ENCODE measurements around the gene ABCA13.

ABCA13 gene

DNA sequence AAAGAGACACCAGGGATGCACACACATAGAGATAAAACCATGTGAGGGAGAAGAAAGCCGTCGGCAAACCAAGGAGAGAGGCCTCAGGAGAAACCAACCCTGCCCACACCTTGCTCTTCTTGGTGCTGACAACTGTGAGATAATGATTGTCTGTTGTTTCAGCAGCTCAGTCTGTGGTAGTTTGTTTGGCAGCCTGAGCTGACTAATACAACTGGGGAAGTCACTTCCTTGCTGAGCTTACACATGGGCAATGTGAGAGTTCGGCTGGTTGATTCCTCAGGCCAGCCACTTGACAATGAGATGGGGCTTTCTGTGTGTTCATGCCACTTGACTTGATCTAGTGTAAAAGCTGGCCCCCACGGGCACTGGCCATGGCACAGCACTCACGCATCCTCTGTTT lies 271.8 kb downstream of the ABCA13 start:
- Mint-ChIP-seq H3K9me3 (peaks cover 30% of the 10 kb centered on the region), H3K36me3 (ENCODE audit: insufficient read depth) (no peaks in the 10 kb centered on the region), H3K4me3 (no peak overlapping the region), H3K27me3 (no peaks in the 10 kb centered on the region), H3K4me1 (peaks cover 9% of the 10 kb centered on the region), H3K27ac (ENCODE audit: low read depth) (no peak overlapping the region)
- no peak for ATAC-seq (replicated peaks; ENCODE audit: extremely low read depth, poor library complexity, severe bottlenecking)
- no peak for DNase-seq (ENCODE audit: low spot score in 2 of 2)

DNA sequence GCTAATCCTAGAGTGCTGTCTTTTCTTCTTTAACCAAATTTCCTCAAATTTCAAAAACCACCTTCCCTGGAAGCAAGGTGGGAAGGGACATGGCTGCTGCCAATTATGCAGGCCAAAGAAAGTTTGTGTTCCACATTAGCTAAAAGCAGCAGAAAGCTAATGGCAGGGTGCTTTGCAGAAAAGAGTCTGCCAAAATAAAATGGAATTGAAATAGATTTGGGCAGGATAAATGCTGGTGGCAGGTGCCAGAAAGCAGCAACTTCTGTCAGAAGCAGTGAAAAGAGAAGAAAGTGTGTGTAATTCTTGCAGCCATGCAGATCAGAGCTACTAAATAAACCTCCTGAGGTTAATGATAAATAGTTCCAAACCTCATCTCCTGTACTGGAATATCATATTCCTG lies 275.5 kb downstream of the ABCA13 start:
- no peaks in the 10 kb centered on the region for H3K36me3 Mint-ChIP-seq (ENCODE audit: insufficient read depth)
- no peak overlapping the region for H3K4me3 Mint-ChIP-seq
- ATAC-seq (replicated peaks; ENCODE audit: extremely low read depth, poor library complexity, severe bottlenecking) (no peak), DNase-seq (ENCODE audit: low spot score in 2 of 2) (no peak)
- peaks cover 9% of the 10 kb centered on the region for H3K4me1 Mint-ChIP-seq
- no peaks in the 10 kb centered on the region for H3K27me3 Mint-ChIP-seq
- H3K27ac Mint-ChIP-seq (ENCODE audit: low read depth): no peak overlapping the region
- peaks cover 30% of the 10 kb centered on the region for H3K9me3 Mint-ChIP-seq

DNA sequence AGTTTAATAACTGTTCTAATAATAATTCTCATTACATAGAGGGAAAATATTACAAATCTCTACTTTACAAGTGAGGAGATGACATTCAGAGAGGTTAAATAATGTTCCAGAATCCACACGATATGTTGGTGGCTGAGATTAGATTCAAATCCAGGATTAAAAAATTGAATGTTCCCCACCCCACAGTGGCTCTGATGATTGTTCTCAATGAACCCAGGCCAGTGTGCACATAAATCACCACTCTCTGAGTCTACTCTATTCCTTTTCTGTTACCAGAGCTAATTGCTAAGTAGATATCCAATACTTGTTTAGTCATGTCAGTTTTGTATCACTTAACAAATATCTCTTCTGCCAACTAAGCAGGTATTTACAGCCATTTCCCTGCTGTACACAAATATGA lies 281.0 kb downstream of the ABCA13 start:
- Mint-ChIP-seq H3K4me3 (no peak overlapping the region), H3K27me3 (no peaks in the 10 kb centered on the region), H3K4me1 (no peaks in the 10 kb centered on the region), H3K36me3 (ENCODE audit: insufficient read depth) (no peaks in the 10 kb centered on the region), H3K9me3 (peaks cover 11% of the 10 kb centered on the region), H3K27ac (ENCODE audit: low read depth) (no peak overlapping the region)
- DNase-seq (ENCODE audit: low spot score in 2 of 2): no peak
- ATAC-seq (replicated peaks; ENCODE audit: extremely low read depth, poor library complexity, severe bottlenecking): no peak

DNA sequence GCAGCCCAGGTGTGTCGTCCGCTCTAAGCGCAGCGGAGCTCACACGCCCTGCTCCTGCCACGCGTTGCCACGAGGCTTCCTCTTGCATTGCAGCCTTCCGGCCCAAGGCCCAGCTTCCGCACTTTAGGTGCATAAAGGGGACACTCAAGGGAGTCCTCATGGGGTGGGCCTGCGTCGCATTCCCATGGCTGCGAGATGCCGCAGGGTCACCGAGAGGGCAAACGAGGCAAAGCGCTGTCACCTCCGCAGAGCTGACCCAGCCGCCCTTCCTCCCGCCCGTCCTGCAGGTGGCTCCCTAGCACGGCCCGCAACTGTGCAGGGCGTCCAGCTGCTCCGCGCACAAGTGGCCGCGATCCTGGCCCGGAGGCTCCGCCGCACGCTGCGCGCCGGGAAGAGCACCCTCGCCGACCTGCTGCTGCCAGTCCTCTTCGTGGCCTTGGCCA lies 283.5 kb downstream of the ABCA13 start:
- Mint-ChIP-seq H3K4me3 (no peak overlapping the region), H3K27me3 (no peaks in the 10 kb centered on the region), H3K36me3 (ENCODE audit: insufficient read depth) (no peaks in the 10 kb centered on the region), H3K27ac (ENCODE audit: low read depth) (no peak overlapping the region), H3K4me1 (no peaks in the 10 kb centered on the region), H3K9me3 (peaks cover 4% of the 10 kb centered on the region)
- ATAC-seq (replicated peaks; ENCODE audit: extremely low read depth, poor library complexity, severe bottlenecking) (no peak), DNase-seq (ENCODE audit: low spot score in 2 of 2) (no peak)

DNA sequence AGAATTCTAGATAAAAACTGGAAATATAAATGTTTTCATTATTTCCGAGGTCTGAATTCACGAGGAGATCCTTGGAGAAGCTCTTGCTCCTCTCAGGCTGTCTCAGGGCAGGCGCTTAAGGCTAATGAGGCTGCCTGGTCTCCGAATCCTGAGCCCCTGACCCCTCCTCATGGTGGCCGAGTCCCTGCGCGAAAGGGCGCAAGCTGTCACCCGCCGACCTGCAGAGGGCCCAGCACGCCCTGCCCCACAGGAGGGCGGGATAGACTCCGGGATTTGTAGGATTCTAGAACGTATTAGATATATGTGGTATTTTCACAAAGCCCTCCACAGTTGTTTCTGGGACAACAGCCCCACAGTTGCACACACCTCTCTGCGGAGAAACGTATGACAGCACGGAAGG lies 284.1 kb downstream of the ABCA13 start:
- ATAC-seq (replicated peaks; ENCODE audit: extremely low read depth, poor library complexity, severe bottlenecking) (no peak), DNase-seq (ENCODE audit: low spot score in 2 of 2) (no peak)
- Mint-ChIP-seq H3K27ac (ENCODE audit: low read depth) (no peak overlapping the region), H3K4me3 (no peak overlapping the region), H3K4me1 (no peaks in the 10 kb centered on the region), H3K27me3 (no peaks in the 10 kb centered on the region), H3K36me3 (ENCODE audit: insufficient read depth) (no peaks in the 10 kb centered on the region), H3K9me3 (peaks cover 4% of the 10 kb centered on the region)

DNA sequence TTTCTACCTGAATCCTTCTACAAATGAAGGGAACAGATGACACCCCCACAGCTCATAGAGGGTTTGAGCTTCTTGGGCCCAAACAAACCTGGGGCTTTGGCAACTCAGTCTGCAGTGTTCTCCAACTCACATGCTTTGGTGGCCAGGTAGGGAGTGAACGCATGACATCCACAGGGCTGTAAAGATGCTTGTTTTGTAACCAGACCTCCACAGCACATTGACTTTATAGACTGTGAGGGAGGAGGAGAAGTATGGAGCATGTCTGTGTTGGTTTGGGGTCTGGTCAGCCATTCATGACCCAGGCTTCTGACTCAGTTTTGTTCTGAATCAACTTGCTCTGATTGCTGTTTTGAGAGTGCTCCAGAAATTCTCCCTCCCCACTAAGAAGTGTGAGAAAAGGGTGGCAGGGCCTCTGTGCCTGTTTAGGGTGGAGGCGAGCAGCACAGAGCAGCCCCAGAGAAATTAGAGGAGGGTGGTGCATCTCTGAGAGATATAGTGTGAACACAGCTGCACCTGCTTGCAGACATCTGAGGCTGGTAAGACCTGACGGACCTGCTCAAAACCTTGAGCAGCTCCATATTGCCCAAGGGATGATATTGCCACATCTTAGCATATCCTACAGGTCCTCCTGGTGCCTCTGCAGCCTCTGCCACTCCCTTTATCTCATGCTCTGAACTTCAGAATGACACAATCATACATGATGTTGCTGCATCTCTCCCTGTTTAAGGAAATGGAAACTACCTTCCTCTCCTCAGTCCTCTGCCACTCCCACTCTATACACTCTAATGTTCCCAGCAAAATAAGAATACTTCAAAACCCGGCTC lies 287.7 kb downstream of the ABCA13 start:
- Mint-ChIP-seq H3K4me1 (no peaks in the 10 kb centered on the region), H3K36me3 (ENCODE audit: insufficient read depth) (no peaks in the 10 kb centered on the region), H3K27ac (ENCODE audit: low read depth) (no peak overlapping the region), H3K27me3 (no peaks in the 10 kb centered on the region), H3K4me3 (no peak overlapping the region), H3K9me3 (peaks cover under 1% of the 10 kb centered on the region)
- no peak for DNase-seq (ENCODE audit: low spot score in 2 of 2)
- no peak for ATAC-seq (replicated peaks; ENCODE audit: extremely low read depth, poor library complexity, severe bottlenecking)

DNA sequence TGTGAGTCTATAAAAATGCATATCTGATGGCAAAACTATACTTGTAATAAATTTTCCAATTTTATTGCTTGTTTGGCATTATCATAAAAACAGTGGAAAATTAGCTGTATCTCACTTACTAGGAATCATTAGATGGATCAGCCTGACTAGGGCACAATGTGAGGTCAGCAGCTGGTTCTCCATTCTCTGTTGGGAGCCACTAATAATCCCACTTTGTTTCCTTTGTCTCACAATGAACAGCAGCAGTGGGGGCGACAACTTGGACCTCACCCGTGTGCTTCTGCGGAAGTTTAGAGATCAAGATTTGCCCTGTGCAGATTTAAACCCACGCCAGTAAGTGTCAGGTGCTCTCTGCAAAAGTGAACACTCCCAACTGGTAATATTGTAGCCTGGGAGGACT lies 295.5 kb downstream of the ABCA13 start:
- no peak overlapping the region for H3K4me3 Mint-ChIP-seq
- ATAC-seq (replicated peaks; ENCODE audit: extremely low read depth, poor library complexity, severe bottlenecking): no peak
- no peaks in the 10 kb centered on the region for H3K27me3 Mint-ChIP-seq
- no peaks in the 10 kb centered on the region for H3K4me1 Mint-ChIP-seq
- H3K36me3 Mint-ChIP-seq (ENCODE audit: insufficient read depth): no peaks in the 10 kb centered on the region
- no peak for DNase-seq (ENCODE audit: low spot score in 2 of 2)
- no peaks in the 10 kb centered on the region for H3K9me3 Mint-ChIP-seq
- no peak overlapping the region for H3K27ac Mint-ChIP-seq (ENCODE audit: low read depth)

DNA sequence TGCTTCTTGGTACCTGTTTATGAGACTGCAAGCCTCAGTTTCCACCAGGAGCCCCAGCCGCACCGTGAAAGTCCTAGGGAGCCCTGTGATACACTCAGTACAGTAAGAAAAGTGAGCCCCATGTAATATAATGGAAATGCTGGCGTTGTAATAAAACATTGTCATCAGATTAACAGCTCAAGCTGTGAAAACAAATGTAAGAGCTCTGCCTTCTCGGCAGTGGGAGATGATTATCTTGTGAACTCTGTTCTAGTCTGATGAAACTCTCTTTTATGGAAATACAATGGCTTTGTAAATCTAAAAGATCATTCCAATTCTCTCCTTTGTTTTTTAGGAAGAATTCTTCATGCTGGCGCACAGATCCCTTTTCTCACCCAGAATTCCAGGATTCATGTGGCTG lies 299.9 kb downstream of the ABCA13 start:
- no peaks in the 10 kb centered on the region for H3K27me3 Mint-ChIP-seq
- H3K27ac Mint-ChIP-seq (ENCODE audit: low read depth): no peak overlapping the region
- no peaks in the 10 kb centered on the region for H3K36me3 Mint-ChIP-seq (ENCODE audit: insufficient read depth)
- H3K4me1 Mint-ChIP-seq: no peaks in the 10 kb centered on the region
- ATAC-seq (replicated peaks; ENCODE audit: extremely low read depth, poor library complexity, severe bottlenecking) (no peak), DNase-seq (ENCODE audit: low spot score in 2 of 2) (no peak)
- no peak overlapping the region for H3K4me3 Mint-ChIP-seq
- peaks cover 3% of the 10 kb centered on the region for H3K9me3 Mint-ChIP-seq

DNA sequence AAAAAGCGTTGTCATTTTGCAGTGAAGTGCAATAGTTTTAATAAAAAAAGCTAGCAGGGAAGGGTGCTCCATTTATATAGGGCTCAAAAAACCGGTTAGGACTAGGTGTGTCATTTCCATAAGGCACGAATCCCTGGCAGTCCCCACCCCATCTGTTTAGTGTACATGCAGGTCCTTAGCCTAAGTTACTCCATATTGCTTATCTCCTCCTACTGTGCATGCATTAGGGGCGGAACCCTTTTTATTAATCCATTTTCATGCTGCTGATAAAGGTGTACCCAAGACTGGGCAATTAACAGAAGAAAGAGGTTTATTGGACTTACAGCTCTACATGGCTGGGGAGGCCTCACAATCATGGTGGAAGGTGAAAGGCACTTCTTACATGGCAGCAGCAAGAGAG lies 301.4 kb downstream of the ABCA13 start:
- Mint-ChIP-seq H3K27ac (ENCODE audit: low read depth) (no peak overlapping the region), H3K27me3 (no peaks in the 10 kb centered on the region), H3K36me3 (ENCODE audit: insufficient read depth) (no peaks in the 10 kb centered on the region), H3K9me3 (peaks cover 10% of the 10 kb centered on the region), H3K4me3 (no peak overlapping the region), H3K4me1 (no peaks in the 10 kb centered on the region)
- no peak for DNase-seq (ENCODE audit: low spot score in 2 of 2)
- no peak for ATAC-seq (replicated peaks; ENCODE audit: extremely low read depth, poor library complexity, severe bottlenecking)

DNA sequence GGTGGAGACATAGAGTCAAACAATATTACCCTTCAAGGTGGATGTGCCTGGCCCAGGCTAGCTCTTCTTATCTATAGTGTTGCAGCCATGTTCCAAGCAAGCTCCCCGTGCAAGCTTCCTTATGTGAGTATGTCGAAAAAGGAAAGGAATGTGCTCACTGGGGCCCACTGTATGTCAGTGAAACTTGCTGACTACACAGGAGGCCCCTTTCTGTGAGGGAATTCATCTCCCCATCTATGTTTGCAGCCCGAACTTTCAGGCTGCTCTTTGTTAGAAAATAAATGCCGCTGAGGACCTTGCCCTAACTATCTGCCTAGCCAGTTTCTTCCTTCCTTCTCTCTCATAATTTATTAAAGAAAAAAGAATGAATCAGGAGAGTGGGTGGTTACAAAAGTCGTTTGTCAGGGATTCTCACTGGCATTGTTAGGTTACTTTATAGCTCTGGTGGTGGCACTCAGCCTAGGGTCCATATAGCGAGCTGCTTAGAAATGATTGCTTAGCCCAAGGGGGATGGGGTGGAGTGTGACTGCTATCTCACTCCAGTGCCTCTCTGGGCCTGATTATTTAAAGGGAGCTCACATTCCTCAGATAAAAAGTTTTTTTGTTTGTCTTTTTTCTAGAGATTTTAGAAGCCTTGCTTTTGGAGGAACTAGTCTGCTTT lies 302.1 kb downstream of the ABCA13 start:
- no peaks in the 10 kb centered on the region for H3K36me3 Mint-ChIP-seq (ENCODE audit: insufficient read depth)
- DNase-seq (ENCODE audit: low spot score in 2 of 2) (no peak), ATAC-seq (replicated peaks; ENCODE audit: extremely low read depth, poor library complexity, severe bottlenecking) (no peak)
- no peak overlapping the region for H3K27ac Mint-ChIP-seq (ENCODE audit: low read depth)
- H3K27me3 Mint-ChIP-seq: no peaks in the 10 kb centered on the region
- H3K4me3 Mint-ChIP-seq: no peak overlapping the region
- peaks cover 10% of the 10 kb centered on the region for H3K9me3 Mint-ChIP-seq
- H3K4me1 Mint-ChIP-seq: no peaks in the 10 kb centered on the region

DNA sequence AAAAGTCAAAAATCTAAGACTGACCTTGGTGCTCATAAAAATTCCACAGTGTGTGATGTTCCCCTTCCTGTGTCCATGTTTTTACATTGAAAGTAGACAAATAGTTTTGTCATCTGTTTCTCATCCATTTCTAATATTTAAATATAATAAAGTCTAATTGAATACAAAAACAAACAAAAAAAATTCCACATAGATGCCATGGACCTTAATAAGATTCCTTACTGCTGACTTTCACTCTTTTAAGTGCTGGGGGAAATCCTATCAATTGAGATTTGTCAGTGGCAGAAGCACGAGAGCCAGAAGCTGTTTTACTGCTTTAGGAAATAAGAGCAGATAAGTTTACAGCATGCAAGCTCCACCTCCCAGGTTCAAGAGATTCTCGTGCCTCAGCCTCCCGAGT lies 310.0 kb downstream of the ABCA13 start:
- DNase-seq (ENCODE audit: low spot score in 2 of 2) (no peak), ATAC-seq (replicated peaks; ENCODE audit: extremely low read depth, poor library complexity, severe bottlenecking) (no peak)
- H3K4me3 Mint-ChIP-seq: no peak overlapping the region

DNA sequence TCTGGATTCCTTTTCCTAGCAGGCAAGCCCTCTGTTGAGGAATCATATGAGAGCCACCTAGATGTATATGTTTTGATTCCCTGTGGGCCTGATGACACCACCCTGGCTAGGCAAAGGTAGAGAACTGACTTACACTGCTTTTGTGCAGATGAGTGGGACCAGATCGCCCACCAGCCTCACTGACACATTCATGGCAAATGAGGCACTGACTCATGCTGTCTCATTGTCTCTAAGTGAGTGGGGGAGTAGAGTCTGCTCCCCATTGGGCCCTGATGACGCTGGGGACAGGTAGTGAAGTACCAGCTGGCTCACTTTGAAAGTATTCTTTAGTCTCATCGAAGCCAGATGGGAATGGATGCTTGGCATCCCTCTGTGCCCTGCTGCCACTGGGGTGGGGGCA lies 326.3 kb downstream of the ABCA13 start:
- H3K36me3 Mint-ChIP-seq (ENCODE audit: insufficient read depth): no peaks in the 10 kb centered on the region
- DNase-seq (ENCODE audit: low spot score in 2 of 2) (no peak), ATAC-seq (replicated peaks; ENCODE audit: extremely low read depth, poor library complexity, severe bottlenecking) (no peak)
- no peaks in the 10 kb centered on the region for H3K4me1 Mint-ChIP-seq
- no peak overlapping the region for H3K4me3 Mint-ChIP-seq
- H3K27me3 Mint-ChIP-seq: no peaks in the 10 kb centered on the region
- H3K9me3 Mint-ChIP-seq: peaks cover 4% of the 10 kb centered on the region
- no peak overlapping the region for H3K27ac Mint-ChIP-seq (ENCODE audit: low read depth)

More for the DNA sequence above, 310.0 kb downstream of the ABCA13 start:
- H3K36me3 Mint-ChIP-seq (ENCODE audit: insufficient read depth): no peaks in the 10 kb centered on the region
- no peaks in the 10 kb centered on the region for H3K4me1 Mint-ChIP-seq
- H3K9me3 Mint-ChIP-seq: peaks cover 14% of the 10 kb centered on the region
- H3K27ac Mint-ChIP-seq (ENCODE audit: low read depth): no peak overlapping the region
- no peaks in the 10 kb centered on the region for H3K27me3 Mint-ChIP-seq

DNA sequence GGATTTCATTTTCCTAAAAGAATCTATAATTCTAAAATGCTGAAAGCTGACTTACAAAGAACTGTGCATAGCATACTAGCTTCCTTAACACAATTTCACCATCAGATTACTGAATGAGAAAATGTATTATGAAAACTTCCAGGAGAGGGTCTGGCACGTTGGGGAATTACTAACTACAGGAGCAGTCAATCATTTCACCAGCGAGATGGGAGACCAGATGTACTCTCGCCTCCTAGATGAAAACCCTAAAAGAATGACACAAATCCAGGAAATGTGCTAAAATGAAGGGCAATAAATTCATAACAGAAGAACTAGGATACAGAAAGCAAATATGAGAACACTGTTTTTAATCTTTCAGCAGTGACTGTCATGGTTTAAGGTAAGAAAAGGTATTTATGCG lies 330.8 kb downstream of the ABCA13 start:
- Mint-ChIP-seq H3K9me3 (no peaks in the 10 kb centered on the region), H3K4me1 (no peaks in the 10 kb centered on the region), H3K36me3 (ENCODE audit: insufficient read depth) (no peaks in the 10 kb centered on the region), H3K27me3 (no peaks in the 10 kb centered on the region), H3K27ac (ENCODE audit: low read depth) (no peak overlapping the region), H3K4me3 (no peak overlapping the region)
- ATAC-seq (replicated peaks; ENCODE audit: extremely low read depth, poor library complexity, severe bottlenecking): no peak
- no peak for DNase-seq (ENCODE audit: low spot score in 2 of 2)

Data from central memory CD8-positive, alpha-beta T cell (primary cell).